ENCODE measurements around the gene MYBBP1A. TPM values are rescaled to one million over a fixed set of nuclear protein-coding genes. Genes with fewer than 3 reads are reported as not detected.

The MYBBP1A gene
- total and polyA plus RNA-seq, 2 of the 13 experiments (the other 11 are each of a cell fraction or from before 2014, with no cell fraction given), result 18.6 to 54.8 TPM

GRCh38 chr17:4565209-4566141, 10.3 kb upstream of the MYBBP1A start (continued):
- TF ChIP-seq ZNF574 (CRISPR knock-in tag; IDR thresholded peaks at IDR 0.05), result 0 out of 2 replicates have a peak, but pooled peaks have one; percentile 36
- peak; percentile 60; the same call in 1 of the 2 replicates for TF ChIP-seq FOXK1 (CRISPR knock-in tag; IDR thresholded peaks at IDR 0.05; ENCODE audit: borderline replicate concordance, low read depth)
- peak; percentile 17; the same call in 1 of the 2 replicates for TF ChIP-seq ZNF687 (CRISPR knock-in tag; IDR thresholded peaks at IDR 0.05)
- no peak for TF ChIP-seq BHLHE40 (IDR thresholded peaks at IDR 0.05; ENCODE audit: low read length)
- TF ChIP-seq ZNF709 (CRISPR knock-in tag; IDR thresholded peaks at IDR 0.05), result 0 out of 2 replicates have a peak, but pooled peaks have one; percentile 41
- TF ChIP-seq ZNF468 (CRISPR knock-in tag; IDR thresholded peaks at IDR 0.05), result no peak
- TF ChIP-seq GZF1 (CRISPR knock-in tag; IDR thresholded peaks at IDR 0.05), result no peak
- no peak for TF ChIP-seq PATZ1 (CRISPR knock-in tag; IDR thresholded peaks at IDR 0.05)
- no peak for TF ChIP-seq ZNF138 (CRISPR knock-in tag; IDR thresholded peaks at IDR 0.05; ENCODE audit: low read depth)
- no peak for TF ChIP-seq ZNF670 (CRISPR knock-in tag; IDR thresholded peaks at IDR 0.05; ENCODE audit: borderline replicate concordance)
- no peak for TF ChIP-seq ZNF33A (CRISPR knock-in tag; IDR thresholded peaks at IDR 0.05; ENCODE audit: borderline replicate concordance)
- no peak for TF ChIP-seq SNRNP70 (IDR thresholded peaks at IDR 0.05; ENCODE audit: low read depth, low read length)
- TF ChIP-seq PAXIP1 (CRISPR knock-in tag; conservative IDR thresholded peaks at IDR 0.05), result no peak
- no peak for TF ChIP-seq RFX1 (IDR thresholded peaks at IDR 0.05)
- TF ChIP-seq ZNF841 (CRISPR knock-in tag; IDR thresholded peaks at IDR 0.05; ENCODE audit: borderline replicate concordance), result no peak
